A549 (cell line): ENCODE data around the gene SERPINE2.

ENCODE experiments used
- CEBPB ChIP-seq, 2 experiments: fragments of >200 bp in 1 of 2; sonication (Bioruptor Twin) in 1 of 2; formaldehyde crosslinking in 1 of 2; IDR thresholded peaks; 2 replicates each; pipeline ENCODE4 v1.6.1; 2012 to 2016
- CHD4 ChIP-seq: fragments of 200-600 bp; sonication (generic); IDR thresholded peaks from 2 replicates; pipeline ENCODE4 v1.6.1; 2016; ENCODE audit warnings: antibody characterized with exemption, mild to moderate bottlenecking, borderline replicate concordance
- CTCF ChIP-seq: fragments of >200 bp; sonication (Bioruptor Twin); formaldehyde crosslinking; IDR thresholded peaks from 3 replicates; pipeline ENCODE4 v1.5.1; 2016
- FOXS1 ChIP-seq: fragments of 250-450 bp; sonication (Bioruptor Pico); IDR thresholded peaks from 2 replicates; pipeline ENCODE4 v1.5.0; 2020; ENCODE audit warnings: mild to moderate bottlenecking, moderate library complexity
- MAX ChIP-seq: IDR thresholded peaks from 2 replicates; pipeline ENCODE4 v1.6.1; 2012
- ZFP36 ChIP-seq: fragments of 450-650 bp; IDR thresholded peaks from 2 replicates; pipeline ENCODE4 v1.6.1; 2014; ENCODE audit warnings: borderline replicate concordance; ENCODE audit not compliant: partially characterized antibody
- TF ChIP-seq, protein P1 (sequence below): fragments of 150-350 bp; IDR thresholded peaks from 2 replicates; pipeline ENCODE4 v1.6.1; 2014; ENCODE audit warnings: low read depth, mild to moderate bottlenecking, low read length

- no peak for TF ChIP-seq MAX
- no peak for TF ChIP-seq CTCF
- no peak for TF ChIP-seq CHD4
- TF ChIP-seq, protein P1, sequence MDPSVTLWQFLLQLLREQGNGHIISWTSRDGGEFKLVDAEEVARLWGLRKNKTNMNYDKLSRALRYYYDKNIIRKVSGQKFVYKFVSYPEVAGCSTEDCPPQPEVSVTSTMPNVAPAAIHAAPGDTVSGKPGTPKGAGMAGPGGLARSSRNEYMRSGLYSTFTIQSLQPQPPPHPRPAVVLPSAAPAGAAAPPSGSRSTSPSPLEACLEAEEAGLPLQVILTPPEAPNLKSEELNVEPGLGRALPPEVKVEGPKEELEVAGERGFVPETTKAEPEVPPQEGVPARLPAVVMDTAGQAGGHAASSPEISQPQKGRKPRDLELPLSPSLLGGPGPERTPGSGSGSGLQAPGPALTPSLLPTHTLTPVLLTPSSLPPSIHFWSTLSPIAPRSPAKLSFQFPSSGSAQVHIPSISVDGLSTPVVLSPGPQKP, result no peak
- TF ChIP-seq ZFP36, result no peak
- TF ChIP-seq FOXS1 (CRISPR knock-in tag), result no peak
- no peak for TF ChIP-seq CEBPB (IDR thresholded peaks at IDR 0.05)
Measured at GRCh38 chr2:224056889-224057288, 17.8 kb upstream of the SERPINE2 start.
